Measurements from ENCODE around the gene TIAM1.

TIAM1 gene

GRCh38 chr21:31099122-31099521 is 244.9 kb downstream of the TIAM1 start:
- no peak for TF ChIP-seq CTCF (IDR thresholded peaks at IDR 0.05; ENCODE audit: insufficient read depth, low read length, poor library complexity, severe bottlenecking)
- no peak for DNase-seq (ENCODE audit: extremely low read depth, insufficient read length)
- Histone ChIP-seq H3K36me3 (ENCODE audit: control insufficient read depth, insufficient read depth, low read length) (no peaks in the 10 kb centered on the region), H3K27me3 (replicated peaks; ENCODE audit: control insufficient read depth, insufficient read depth, low read length) (no peaks in the 10 kb centered on the region), H3K4me3 (replicated peaks; ENCODE audit: low read depth, low read length) (no peak overlapping the region)

GRCh38 chr21:31098576-31099005 is 245.5 kb downstream of the TIAM1 start:
- Histone ChIP-seq H3K27me3 (replicated peaks; ENCODE audit: control insufficient read depth, insufficient read depth, low read length) (no peaks in the 10 kb centered on the region), H3K4me3 (replicated peaks; ENCODE audit: low read depth, low read length) (no peak overlapping the region), H3K36me3 (ENCODE audit: control insufficient read depth, insufficient read depth, low read length) (no peaks in the 10 kb centered on the region)
- TF ChIP-seq CTCF (IDR thresholded peaks at IDR 0.05; ENCODE audit: insufficient read depth, low read length, poor library complexity, severe bottlenecking) = peak; percentile 82
- peak; percentile 35 for DNase-seq (ENCODE audit: extremely low read depth, insufficient read length)

GRCh38 chr21:31092832-31093625 is 251.0 kb downstream of the TIAM1 start:
- H3K4me3 ChIP-seq (replicated peaks; ENCODE audit: low read depth, low read length) = no peak overlapping the region
- no peaks in the 10 kb centered on the region for H3K27me3 ChIP-seq (replicated peaks; ENCODE audit: control insufficient read depth, insufficient read depth, low read length)
- H3K36me3 ChIP-seq (ENCODE audit: control insufficient read depth, insufficient read depth, low read length) = no peaks in the 10 kb centered on the region
- TF ChIP-seq CTCF (IDR thresholded peaks at IDR 0.05; ENCODE audit: insufficient read depth, low read length, poor library complexity, severe bottlenecking) = no peak
- no peak for DNase-seq (ENCODE audit: extremely low read depth, insufficient read length)

- H3K4me3 ChIP-seq (replicated peaks; ENCODE audit: low read depth, low read length) = no peak overlapping the region
- no peak for DNase-seq (ENCODE audit: extremely low read depth, insufficient read length)
- H3K27me3 ChIP-seq (replicated peaks; ENCODE audit: control insufficient read depth, insufficient read depth, low read length) = no peaks in the 10 kb centered on the region
- H3K36me3 ChIP-seq (ENCODE audit: control insufficient read depth, insufficient read depth, low read length) = no peaks in the 10 kb centered on the region
- TF ChIP-seq CTCF (IDR thresholded peaks at IDR 0.05; ENCODE audit: insufficient read depth, low read length, poor library complexity, severe bottlenecking) = no peak
These were observed 253.7 kb downstream of the TIAM1 start for GRCh38 chr21:31090376-31090775.

GRCh38 chr21:31088474-31088751 is 255.6 kb downstream of the TIAM1 start:
- no peak for DNase-seq (ENCODE audit: extremely low read depth, insufficient read length)
- no peak overlapping the region for H3K4me3 ChIP-seq (replicated peaks; ENCODE audit: low read depth, low read length)
- no peak for TF ChIP-seq CTCF (IDR thresholded peaks at IDR 0.05; ENCODE audit: insufficient read depth, low read length, poor library complexity, severe bottlenecking)
- H3K36me3 ChIP-seq (ENCODE audit: control insufficient read depth, insufficient read depth, low read length) = no peaks in the 10 kb centered on the region
- H3K27me3 ChIP-seq (replicated peaks; ENCODE audit: control insufficient read depth, insufficient read depth, low read length) = no peaks in the 10 kb centered on the region

Measured in GM06990 (cell line).